ENCODE results near the gene FAM219A. TPM values are rescaled to one million over a fixed set of nuclear protein-coding genes. Genes with fewer than 3 reads are reported as not detected.
"Not testable (repeated sequence)": the region's sequence is repeated elsewhere in the genome, so short reads cannot be mapped to it uniquely, and the experiment has no call there.

The FAM219A gene
- total RNA-seq, 2 donors from 2014 or later: 6.5 to 6.6 TPM

GRCh38 chr9:34443976-34444375, 14.4 kb downstream of the FAM219A start:
- Histone ChIP-seq H3K27ac (no peak overlapping the region), H3K4me1 (peaks cover 7% of the 10 kb centered on the region), H3K9me3 (no peaks in the 10 kb centered on the region), H3K27me3 (no peaks in the 10 kb centered on the region), H3K36me3 (replicated peaks in 1 of 2; ENCODE audit: insufficient read depth in 1 of 2, low read depth in 2 of 2) (no peaks in the 10 kb centered on the region), H3K4me3 (no peak overlapping the region)
- DNase-seq (no peak), ATAC-seq (no peak)
- intact Hi-C loops (cut with DNase I): no loop called here
- TF ChIP-seq POLR2A (IDR thresholded peaks at IDR 0.05) (no peak), CTCF (IDR thresholded peaks at IDR 0.05) (no peak)

GRCh38 chr9:34443533-34443932, 14.8 kb downstream of the FAM219A start:
- intact Hi-C loops (cut with DNase I): no loop called here
- TF ChIP-seq CTCF (IDR thresholded peaks at IDR 0.05) (no peak), POLR2A (IDR thresholded peaks at IDR 0.05) (no peak)

GRCh38 chr9:34442770-34443169, 15.6 kb downstream of the FAM219A start:
- intact Hi-C loops (cut with DNase I): no loop called here
- no peaks in the 10 kb centered on the region for H3K9me3 ChIP-seq
- no peaks in the 10 kb centered on the region for H3K27me3 ChIP-seq
- TF ChIP-seq POLR2A (IDR thresholded peaks at IDR 0.05) (no peak), CTCF (IDR thresholded peaks at IDR 0.05) (no peak)
- 89 to 90% methylated on average over 1 of the region's 1 CpG for WGBS, 2 donors
- H3K4me3 ChIP-seq: no peak overlapping the region
- peaks cover 7% of the 10 kb centered on the region for H3K4me1 ChIP-seq
- no peak for ATAC-seq
- H3K27ac ChIP-seq: no peak overlapping the region
- no peak for DNase-seq
- H3K36me3 ChIP-seq (replicated peaks in 1 of 2; ENCODE audit: insufficient read depth in 1 of 2, low read depth in 2 of 2): no peaks in the 10 kb centered on the region

More at GRCh38 chr9:34443533-34443932, 14.8 kb downstream of the FAM219A start:
- Histone ChIP-seq H3K27ac (no peak overlapping the region), H3K9me3 (no peaks in the 10 kb centered on the region), H3K4me3 (no peak overlapping the region), H3K4me1 (peaks cover 7% of the 10 kb centered on the region), H3K27me3 (no peaks in the 10 kb centered on the region), H3K36me3 (replicated peaks in 1 of 2; ENCODE audit: insufficient read depth in 1 of 2, low read depth in 2 of 2) (no peaks in the 10 kb centered on the region)
- no peak for ATAC-seq
- DNase-seq: no peak
- WGBS, 2 donors: 56 to 64% methylated on average over 2 of the region's 2 CpGs

GRCh38 chr9:34440017-34440416, 18.4 kb downstream of the FAM219A start:
- Histone ChIP-seq H3K4me1 (peaks cover 7% of the 10 kb centered on the region), H3K27me3 (no peaks in the 10 kb centered on the region), H3K9me3 (no peaks in the 10 kb centered on the region), H3K4me3 (no peak overlapping the region), H3K36me3 (replicated peaks in 1 of 2; ENCODE audit: insufficient read depth in 1 of 2, low read depth in 2 of 2) (no peaks in the 10 kb centered on the region), H3K27ac (no peak overlapping the region)
- ATAC-seq: no peak
- intact Hi-C loops (cut with DNase I): no loop called here
- TF ChIP-seq POLR2A (IDR thresholded peaks at IDR 0.05): no peak
- DNase-seq: no peak

- not testable (repeated sequence) for H3K4me3 ChIP-seq; H3K4me1 ChIP-seq; DNase-seq; H3K9me3 ChIP-seq; H3K27ac ChIP-seq; H3K36me3 ChIP-seq (replicated peaks in 1 of 2; ENCODE audit: insufficient read depth in 1 of 2, low read depth in 2 of 2); H3K27me3 ChIP-seq; ATAC-seq
- WGBS, 2 donors: 77 to 91% methylated on average over 4 of the region's 4 CpGs
- intact Hi-C loops (cut with DNase I): loop anchor here (5.0 to 10.0 kb wide), 2 partner anchors 59 to 156 kb away; no protein-coding TSS in a partner anchor
Measured at GRCh38 chr9:34438465-34438864, 19.9 kb downstream of the FAM219A start.

- not testable (repeated sequence) for ATAC-seq; H3K27me3 ChIP-seq; H3K27ac ChIP-seq; H3K36me3 ChIP-seq (replicated peaks in 1 of 2; ENCODE audit: insufficient read depth in 1 of 2, low read depth in 2 of 2); H3K4me3 ChIP-seq; DNase-seq; H3K9me3 ChIP-seq; H3K4me1 ChIP-seq
- WGBS, 2 donors: 95 to 100% methylated on average over 2 to 7 of the region's 28 CpGs
- intact Hi-C loops (cut with DNase I): loop anchor here (5.0 to 10.0 kb wide), 2 partner anchors 59 to 157 kb away; no protein-coding TSS in a partner anchor
Measured at GRCh38 chr9:34437926-34438307, 20.5 kb downstream of the FAM219A start.
